Parathyroid adenoma (tissue), 2 donors: ENCODE results near the gene COX4I2.

ENCODE experiments used
- H2AFZ ChIP-seq: fragments of 300-600 bp; sonication (generic); one replicate; pipeline ENCODE4 v1.7.0; 2017; ENCODE audit warnings: antibody characterized with exemption, mild to moderate bottlenecking
- H3K27ac ChIP-seq: fragments of 300-600 bp; sonication (generic); one replicate; pipeline ENCODE4 v1.7.0; 2017
- H3K27me3 ChIP-seq: fragments of 300-600 bp; sonication (generic); one replicate; pipeline ENCODE4 v1.7.0; 2017; ENCODE audit warnings: low read length; ENCODE audit not compliant: control insufficient read depth, insufficient read depth
- H3K36me3 ChIP-seq: fragments of 300-600 bp; sonication (generic); one replicate; pipeline ENCODE4 v1.7.0; 2017; ENCODE audit warnings: low read length; ENCODE audit not compliant: control insufficient read depth, insufficient read depth
- H3K4me1 ChIP-seq: fragments of 300-600 bp; sonication (generic); one replicate; pipeline ENCODE4 v1.7.0; 2017; ENCODE audit warnings: control low read depth
- H3K4me2 ChIP-seq: fragments of 300-600 bp; sonication (generic); one replicate; pipeline ENCODE4 v1.7.0; 2017; ENCODE audit warnings: low read length
- H3K4me3 ChIP-seq: fragments of 300-600 bp; sonication (generic); one replicate; pipeline ENCODE4 v1.7.0; 2017; ENCODE audit warnings: low read depth, low read length
- H3K79me2 ChIP-seq: fragments of 300-600 bp; sonication (generic); one replicate; pipeline ENCODE4 v1.7.0; 2017; ENCODE audit warnings: control low read depth
- H3K9ac ChIP-seq: fragments of 300-600 bp; sonication (generic); one replicate; pipeline ENCODE4 v1.7.0; 2017; ENCODE audit warnings: mild to moderate bottlenecking
- H3K9me3 ChIP-seq: fragments of 300-600 bp; sonication (generic); one replicate; pipeline ENCODE4 v1.7.0; 2017; ENCODE audit warnings: low read length; ENCODE audit not compliant: control insufficient read depth
- TF ChIP-seq, protein P1 (sequence below): fragments of 300-600 bp; sonication (generic); IDR thresholded peaks from one replicate; pipeline ENCODE4 v1.7.0; 2017; ENCODE audit warnings: antibody characterized with exemption, mild to moderate bottlenecking
- donor health status: primary hyperparathyroidism.

Gene COX4I2

DNA sequence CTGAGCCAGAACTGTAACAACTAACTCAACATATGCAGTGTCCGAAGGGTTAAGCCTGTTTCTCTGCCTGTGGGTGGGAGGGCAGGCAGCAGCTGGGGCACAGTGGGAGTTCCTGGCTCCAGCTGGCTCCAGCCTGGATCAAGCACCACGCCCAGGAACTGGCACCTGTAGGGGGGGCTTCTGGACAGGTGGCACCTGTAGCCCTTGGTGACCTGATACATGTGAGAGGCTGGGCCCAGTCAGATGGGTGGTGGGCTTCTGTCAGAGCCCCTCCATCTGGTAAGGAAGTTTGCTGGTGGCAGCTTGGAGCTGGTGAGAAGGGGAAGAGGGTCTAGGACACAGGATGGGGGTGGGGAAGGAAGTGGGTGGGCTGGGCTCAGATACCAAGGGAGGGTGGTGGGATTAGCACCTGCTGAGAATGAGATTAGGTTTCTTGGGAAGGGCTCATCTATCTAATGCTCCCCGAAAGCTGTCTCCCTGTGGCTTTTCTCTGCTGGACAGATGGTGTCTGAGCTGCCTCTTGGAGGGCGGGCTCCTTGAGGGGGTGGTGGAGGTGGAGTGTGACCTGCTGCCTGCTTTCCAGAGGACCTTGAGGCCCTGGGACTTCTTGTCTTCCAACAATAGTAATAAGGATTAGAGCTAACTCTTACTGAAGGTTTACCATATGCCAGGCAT is 56.4 kb downstream of the COX4I2 start:
- Histone ChIP-seq H3K36me3 (no peaks in the 10 kb centered on the region), H3K27ac (no peak overlapping the region), H3K9ac (no peak overlapping the region), H3K79me2 (peaks cover 37% of the 10 kb centered on the region), H3K4me2 (no peak overlapping the region), H3K9me3 (no peaks in the 10 kb centered on the region), H3K4me3 (no peak overlapping the region), H2AFZ (no peak overlapping the region), H3K27me3 (no peaks in the 10 kb centered on the region), H3K4me1 (peaks cover 17% of the 10 kb centered on the region)
- TF ChIP-seq, protein P1, sequence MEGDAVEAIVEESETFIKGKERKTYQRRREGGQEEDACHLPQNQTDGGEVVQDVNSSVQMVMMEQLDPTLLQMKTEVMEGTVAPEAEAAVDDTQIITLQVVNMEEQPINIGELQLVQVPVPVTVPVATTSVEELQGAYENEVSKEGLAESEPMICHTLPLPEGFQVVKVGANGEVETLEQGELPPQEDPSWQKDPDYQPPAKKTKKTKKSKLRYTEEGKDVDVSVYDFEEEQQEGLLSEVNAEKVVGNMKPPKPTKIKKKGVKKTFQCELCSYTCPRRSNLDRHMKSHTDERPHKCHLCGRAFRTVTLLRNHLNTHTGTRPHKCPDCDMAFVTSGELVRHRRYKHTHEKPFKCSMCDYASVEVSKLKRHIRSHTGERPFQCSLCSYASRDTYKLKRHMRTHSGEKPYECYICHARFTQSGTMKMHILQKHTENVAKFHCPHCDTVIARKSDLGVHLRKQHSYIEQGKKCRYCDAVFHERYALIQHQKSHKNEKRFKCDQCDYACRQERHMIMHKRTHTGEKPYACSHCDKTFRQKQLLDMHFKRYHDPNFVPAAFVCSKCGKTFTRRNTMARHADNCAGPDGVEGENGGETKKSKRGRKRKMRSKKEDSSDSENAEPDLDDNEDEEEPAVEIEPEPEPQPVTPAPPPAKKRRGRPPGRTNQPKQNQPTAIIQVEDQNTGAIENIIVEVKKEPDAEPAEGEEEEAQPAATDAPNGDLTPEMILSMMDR = no peak
